IPS DF 19.7 (cell line): ENCODE data around the gene TEDC1.

Experiments
- DNase-seq: peaks from one replicate; pipeline ENCODE4 v3.0.0-alpha.2; 2013; ENCODE audit warnings: low read depth, low spot score

TEDC1 gene

GRCh38 chr14:105458010-105458409 is 33.0 kb upstream of the TEDC1 start:
- DNase-seq = no peak

DNA sequence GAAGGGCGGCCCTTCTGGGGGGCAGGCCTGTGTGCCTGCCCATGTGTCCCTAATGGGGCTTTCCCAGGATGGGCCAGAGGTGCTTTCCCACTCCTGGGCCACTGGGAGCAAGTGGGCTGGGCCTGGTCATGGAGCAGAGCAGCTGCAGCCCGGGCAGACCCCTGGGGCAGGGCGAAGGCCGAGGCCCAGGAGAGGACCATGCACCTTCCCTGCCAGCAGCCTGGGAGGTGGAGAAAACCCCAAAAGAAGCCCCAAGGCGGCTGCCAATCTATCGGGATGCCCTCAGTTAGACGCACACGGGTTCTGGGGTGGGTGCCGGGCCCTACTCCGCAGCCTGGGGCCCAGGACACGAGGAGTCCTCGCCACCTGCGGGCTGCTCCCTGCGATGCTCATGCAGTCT is 32.5 kb upstream of the TEDC1 start:
- DNase-seq = no peak

DNA sequence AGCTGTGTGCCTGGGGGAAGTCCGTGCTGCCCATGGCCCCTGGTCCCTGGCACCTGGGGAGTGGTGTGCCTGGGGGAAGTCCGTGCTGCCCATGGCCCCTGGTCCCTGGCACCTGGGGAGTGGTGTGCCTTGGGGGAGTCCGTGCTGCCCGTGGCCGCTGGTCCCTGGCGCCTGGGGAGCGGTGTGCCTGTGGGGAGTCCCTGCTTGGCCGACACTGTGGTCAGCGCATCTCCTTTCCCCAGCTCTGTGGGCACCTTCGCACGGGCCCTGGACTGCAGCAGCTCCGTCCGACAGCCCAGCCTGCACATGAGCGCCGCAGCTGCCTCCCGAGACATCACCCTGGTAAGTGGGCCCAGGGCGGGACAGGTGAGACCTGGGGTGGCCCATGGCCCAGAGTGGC is 30.9 kb upstream of the TEDC1 start:
- no peak for DNase-seq

GRCh38 chr14:105460616-105461015 is 30.4 kb upstream of the TEDC1 start:
- no peak for DNase-seq

DNA sequence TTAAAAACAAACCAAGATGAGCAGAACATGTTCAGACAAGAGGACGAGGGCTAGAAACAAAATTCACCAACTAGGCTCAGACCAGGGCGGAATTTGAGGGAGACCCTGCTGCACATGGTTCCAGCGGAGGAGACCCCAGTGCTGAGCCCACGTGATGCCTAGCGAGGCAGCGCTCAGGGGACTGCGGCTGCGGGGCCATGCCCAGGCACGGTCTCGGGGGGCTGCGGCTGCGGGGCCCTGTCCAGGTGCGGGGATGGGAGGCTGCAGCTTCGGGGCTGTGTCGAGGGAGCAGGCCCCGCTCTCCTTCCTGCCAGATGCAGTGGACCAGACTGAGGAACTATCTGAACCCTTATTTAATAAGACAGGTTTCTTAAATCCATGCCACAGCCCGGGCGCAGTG is 29.1 kb upstream of the TEDC1 start:
- DNase-seq = no peak

DNA sequence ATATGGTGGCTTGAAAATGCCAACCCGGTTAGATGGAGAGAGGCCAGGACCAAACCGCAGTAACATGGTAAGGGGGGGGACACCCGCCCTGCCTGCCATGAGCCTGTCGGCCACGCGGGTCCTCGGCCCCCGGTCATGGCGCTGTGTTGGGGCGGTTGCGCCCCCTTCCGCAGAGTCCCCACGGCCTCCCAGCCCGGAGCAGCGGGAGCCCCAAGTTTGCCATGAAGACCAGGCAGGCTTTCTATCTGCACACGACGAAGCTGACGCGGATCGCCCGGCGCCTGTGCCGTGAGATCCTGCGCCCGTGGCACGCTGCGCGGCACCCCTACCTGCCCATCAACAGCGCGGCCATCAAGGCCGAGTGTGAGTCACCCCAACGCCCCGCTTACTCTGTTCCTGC is 26.5 kb upstream of the TEDC1 start:
- no peak for DNase-seq

DNA sequence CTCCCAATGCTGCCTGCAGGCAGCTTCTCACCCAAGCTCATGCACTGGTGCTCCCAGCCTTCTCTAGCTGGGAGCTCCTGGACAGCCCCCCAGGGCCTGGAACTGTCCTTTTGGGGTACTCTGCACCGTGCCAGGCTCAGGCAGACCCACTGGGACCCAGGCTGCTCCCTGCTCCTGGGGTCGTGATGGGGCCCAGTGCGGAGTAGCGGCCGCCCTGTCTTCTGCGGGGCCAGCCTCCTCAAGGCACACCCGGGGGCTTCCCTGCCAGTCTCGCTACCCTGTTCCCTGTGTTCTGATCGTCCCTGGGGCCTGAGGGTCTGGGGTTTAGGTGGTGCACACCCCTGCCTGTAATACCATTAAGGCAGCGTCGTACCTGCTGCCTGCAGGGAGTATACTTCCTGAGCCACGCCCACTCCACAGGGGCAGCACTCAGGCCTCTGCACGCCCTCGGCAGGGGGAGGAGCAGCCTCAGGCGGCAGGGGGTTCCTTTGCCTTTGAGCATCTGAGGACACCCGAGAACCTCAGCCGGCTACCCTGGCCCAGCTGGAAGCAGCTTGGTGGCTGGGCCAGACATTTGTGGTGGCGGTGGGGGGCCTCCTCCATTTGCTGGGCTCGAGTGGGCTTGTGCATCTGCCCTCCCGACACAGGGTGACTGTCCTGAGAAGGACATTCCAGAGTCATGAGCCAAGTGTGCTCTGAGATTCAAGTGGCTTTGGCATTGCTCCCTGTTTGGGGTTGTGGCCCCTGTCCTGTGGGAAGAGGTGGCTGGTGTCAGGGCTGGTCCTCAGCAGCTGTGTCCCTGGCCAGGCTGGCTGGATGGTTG is 25.6 kb upstream of the TEDC1 start:
- no peak for DNase-seq

- DNase-seq = no peak
These were observed 24.4 kb upstream of the TEDC1 start for GRCh38 chr14:105466531-105467248.

DNA sequence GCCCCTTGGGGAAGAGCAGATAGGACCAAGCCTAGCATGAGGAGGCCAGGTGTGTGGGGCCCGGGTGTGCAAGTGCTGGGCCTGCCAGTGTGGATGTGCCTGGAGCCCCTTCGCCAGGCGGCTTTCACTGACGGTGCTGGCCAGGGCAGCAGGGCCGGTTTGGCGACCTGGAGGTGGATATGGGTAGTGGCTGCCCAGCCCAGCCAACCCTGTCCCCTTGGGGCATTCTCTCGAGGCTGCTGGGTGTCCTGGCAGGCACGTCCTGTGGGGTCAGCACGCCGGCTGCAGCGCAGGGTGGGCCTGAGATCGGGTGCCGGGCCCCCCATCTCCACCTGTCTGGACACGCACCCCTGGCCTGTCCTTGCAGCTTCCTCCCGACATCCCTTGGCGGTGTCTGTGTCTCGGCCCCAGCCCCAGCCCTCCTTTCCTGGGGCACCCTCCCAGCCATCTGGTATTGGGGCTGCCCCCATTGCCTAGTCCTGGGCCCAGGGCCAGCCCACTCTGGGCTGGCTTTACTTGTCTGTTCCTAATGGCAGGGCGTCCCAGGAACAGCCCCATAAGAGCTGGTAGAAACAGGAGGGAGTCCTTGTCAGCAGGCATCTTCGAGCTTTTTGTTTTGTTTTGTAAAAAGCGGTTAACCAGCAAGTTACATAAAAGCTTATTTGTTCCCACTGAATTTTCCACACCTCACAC is 23.7 kb upstream of the TEDC1 start:
- DNase-seq = no peak

- no peak for DNase-seq
These were observed 23.0 kb upstream of the TEDC1 start for GRCh38 chr14:105467942-105468471.

GRCh38 chr14:105468621-105469241 is 22.3 kb upstream of the TEDC1 start:
- no peak for DNase-seq

GRCh38 chr14:105469456-105470349 is 21.3 kb upstream of the TEDC1 start:
- DNase-seq = no peak

- DNase-seq = no peak
These were observed 20.4 kb upstream of the TEDC1 start for GRCh38 chr14:105470350-105471296.

DNA sequence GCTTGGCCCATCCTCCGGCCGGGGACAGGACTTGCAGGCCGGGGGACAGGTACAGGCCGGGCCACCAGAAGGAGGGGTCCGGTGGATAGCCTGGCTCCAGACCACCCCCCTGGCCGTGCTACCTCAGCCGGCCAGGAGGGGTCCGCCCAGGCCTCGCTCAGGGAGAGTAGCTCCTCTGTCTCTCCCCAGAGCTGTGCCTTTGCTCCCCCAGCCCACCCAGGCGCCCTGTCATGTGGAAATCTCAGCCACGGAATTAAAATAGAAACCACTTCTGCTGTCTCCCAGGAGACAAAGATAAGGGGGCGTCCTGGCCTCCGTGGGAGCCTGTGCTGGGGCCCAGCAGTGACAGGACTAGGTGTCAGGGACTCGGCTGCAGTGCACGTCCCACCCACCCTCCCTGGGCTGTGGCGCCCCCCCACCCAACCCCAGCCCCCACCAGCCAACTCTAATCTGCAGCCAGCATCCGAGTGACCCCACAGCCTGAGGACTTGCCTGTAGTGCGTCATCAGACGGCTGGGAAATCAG is 19.7 kb upstream of the TEDC1 start:
- DNase-seq = no peak

DNA sequence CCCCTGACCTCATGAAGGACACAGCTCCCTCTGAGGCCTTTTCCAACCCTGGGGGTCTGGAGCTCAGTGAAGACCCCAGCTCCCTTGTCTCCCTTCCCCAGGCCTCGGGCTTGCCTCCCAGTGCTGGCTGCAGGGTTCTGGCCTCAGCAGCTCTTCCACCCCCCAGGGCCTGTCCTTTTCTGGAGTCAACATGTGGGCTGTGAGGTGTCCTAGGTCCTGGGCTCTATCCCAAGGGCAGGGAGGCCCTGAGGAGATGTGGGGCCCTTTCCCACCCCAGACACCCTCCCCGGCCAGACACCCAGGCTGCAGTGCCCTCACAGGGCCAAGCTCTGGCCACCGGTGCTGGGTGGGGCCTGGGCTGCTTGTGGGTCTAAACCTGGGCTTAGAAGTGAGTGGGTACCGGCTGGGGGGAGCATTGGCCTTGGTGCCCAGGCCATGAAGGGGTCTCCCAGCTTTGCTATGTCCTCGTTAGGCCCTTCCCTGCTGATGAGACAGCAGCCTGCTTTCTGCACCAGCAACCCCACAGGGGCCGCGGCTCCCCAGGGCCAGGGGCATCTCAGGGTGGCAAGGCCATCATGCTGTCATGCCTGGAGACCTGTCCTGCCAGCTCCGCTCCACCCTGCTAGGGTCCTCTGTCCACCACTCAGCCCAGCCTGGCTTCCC is 19.1 kb upstream of the TEDC1 start:
- DNase-seq = no peak

- DNase-seq = no peak
These were observed 18.5 kb upstream of the TEDC1 start for GRCh38 chr14:105472486-105472991.

- DNase-seq = no peak
These were observed 17.9 kb upstream of the TEDC1 start for GRCh38 chr14:105473033-105473676.
